Dendritic cell treated with granulocyte-macrophage colony-stimulating factor and Interleukin-4, amounts not matched to agents 40 ng/mL and 50 ng/mL, for 4 days (primary cell): ENCODE data around the gene LASP1.
"Not testable (repeated sequence)": the region's sequence is repeated elsewhere in the genome, so short reads cannot be mapped to it uniquely, and the experiment has no call there.

Source experiments
- H3K27ac Mint-ChIP-seq: one replicate; pipeline ENCODE4 v1.8.0; 2022; ENCODE audit warnings: mild to moderate bottlenecking, mixed read lengths
- H3K27me3 Mint-ChIP-seq: one replicate; pipeline ENCODE4 v1.8.0; 2022; ENCODE audit warnings: mild to moderate bottlenecking, mixed read lengths
- H3K36me3 Mint-ChIP-seq: one replicate; pipeline ENCODE4 v1.8.0; 2022; ENCODE audit warnings: low read depth, mixed read lengths
- H3K4me1 Mint-ChIP-seq: one replicate; pipeline ENCODE4 v1.8.0; 2022; ENCODE audit warnings: low read depth, mixed read lengths
- H3K4me3 Mint-ChIP-seq: one replicate; pipeline ENCODE4 v1.8.0; 2022; ENCODE audit warnings: mild to moderate bottlenecking, moderate library complexity, mixed read lengths
- H3K9me3 Mint-ChIP-seq: one replicate; pipeline ENCODE4 v1.8.0; 2022; ENCODE audit warnings: mixed read lengths
- intact Hi-C: fragments of 100-400 bp; cut with micrococcal nuclease; formaldehyde crosslinking; loops from one replicate; pipeline ENCODE4 v1.15.0; 2022

LASP1 gene

DNA sequence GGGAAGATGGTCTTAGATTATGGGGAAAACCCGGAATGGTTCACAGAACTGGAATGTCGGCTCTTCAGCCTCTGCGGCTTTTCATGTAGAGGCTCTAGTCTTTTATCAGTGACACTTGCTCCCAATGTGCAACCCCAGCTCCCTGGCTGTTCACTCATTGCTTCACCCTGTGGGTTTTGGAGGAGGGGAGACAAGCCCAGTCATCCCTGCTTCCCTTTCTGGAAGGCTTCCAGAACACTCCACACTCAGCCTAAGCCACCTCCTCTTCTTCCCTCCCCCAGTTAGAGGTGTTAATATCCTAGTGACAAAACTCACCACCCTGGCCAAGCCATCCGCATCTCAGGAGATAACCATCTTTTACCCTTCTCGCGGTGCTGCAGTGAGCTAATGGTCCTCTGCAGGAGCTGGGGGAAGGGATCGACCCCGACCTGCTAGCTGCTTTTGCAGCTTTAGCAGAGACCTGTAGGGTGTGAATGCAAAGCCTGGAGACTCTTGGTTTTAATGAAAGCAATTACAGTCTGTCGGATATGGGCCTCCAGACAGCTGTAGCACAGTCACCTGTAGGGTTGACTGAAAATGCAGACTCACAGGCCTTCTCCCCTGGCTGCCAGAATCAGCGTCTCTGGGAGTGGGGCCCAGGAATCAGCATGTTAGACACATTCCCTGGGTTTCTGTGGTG, 31.3 kb downstream of the LASP1 start:
- peaks cover 79% of the 10 kb centered on the region for H3K36me3 Mint-ChIP-seq
- peak overlapping the region; percentile 39 for H3K4me3 Mint-ChIP-seq
- H3K4me1 Mint-ChIP-seq = peaks cover 65% of the 10 kb centered on the region
- H3K27me3 Mint-ChIP-seq = no peaks in the 10 kb centered on the region
- intact Hi-C loops = loop anchor here (10.0 kb wide), 1 partner anchor 76 kb away; the partner anchor contains the start of gene CWC25
- peak overlapping the region; percentile 82 for H3K27ac Mint-ChIP-seq
- no peaks in the 10 kb centered on the region for H3K9me3 Mint-ChIP-seq

DNA sequence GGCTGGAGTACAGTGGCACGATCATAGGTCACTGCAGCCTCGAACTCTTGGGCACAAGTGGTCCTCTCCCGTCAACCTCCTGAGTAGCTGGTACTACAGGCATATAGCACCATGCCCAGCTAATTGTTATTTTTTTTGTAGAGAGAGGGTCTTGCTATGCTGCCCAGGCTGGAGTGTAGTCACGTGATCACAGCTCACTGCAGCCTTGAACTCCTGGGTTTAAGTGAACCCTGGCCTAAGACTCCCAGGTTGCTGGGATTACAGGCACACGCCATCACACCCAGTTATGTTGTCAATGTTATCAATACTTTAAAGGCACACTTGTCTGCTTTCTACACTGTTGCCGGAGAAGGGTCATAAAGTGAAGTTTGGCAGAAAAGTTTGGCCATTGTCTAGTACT, 33.5 kb downstream of the LASP1 start:
- Mint-ChIP-seq H3K4me3 (no peak overlapping the region), H3K36me3 (peaks cover 72% of the 10 kb centered on the region), H3K27me3 (no peaks in the 10 kb centered on the region), H3K4me1 (peaks cover 65% of the 10 kb centered on the region), H3K9me3 (no peaks in the 10 kb centered on the region), H3K27ac (no peak overlapping the region)
- intact Hi-C loops = loop anchor here (10.0 kb wide), 1 partner anchor 79 kb away; the partner anchor contains the start of gene CWC25

DNA sequence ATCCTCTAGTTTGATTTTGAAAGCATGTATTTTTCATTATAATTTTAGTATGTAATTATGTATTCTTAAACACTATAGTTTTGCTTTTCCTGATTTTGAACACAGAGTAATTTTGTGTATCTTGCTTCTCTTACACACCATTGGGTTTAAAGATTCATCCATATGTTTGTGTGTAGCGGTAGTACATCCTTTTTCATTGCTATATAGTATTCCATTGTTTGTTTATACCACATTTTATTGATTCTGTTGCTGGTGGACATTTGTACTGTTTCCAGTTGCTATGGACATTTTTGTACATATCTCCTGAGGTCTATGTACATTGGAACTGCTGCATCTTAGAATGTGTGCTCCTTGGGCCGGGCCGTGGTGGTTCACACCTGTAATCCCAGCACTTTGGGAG, 35.0 kb downstream of the LASP1 start:
- Mint-ChIP-seq H3K9me3 (no peaks in the 10 kb centered on the region), H3K4me3 (no peak overlapping the region), H3K27me3 (no peaks in the 10 kb centered on the region), H3K36me3 (peaks cover 72% of the 10 kb centered on the region), H3K27ac (peak overlapping the region; percentile 56), H3K4me1 (peaks cover 66% of the 10 kb centered on the region)
- intact Hi-C loops = loop anchor here (10.0 kb wide), 1 partner anchor 80 kb away; the partner anchor contains the start of gene CWC25

DNA sequence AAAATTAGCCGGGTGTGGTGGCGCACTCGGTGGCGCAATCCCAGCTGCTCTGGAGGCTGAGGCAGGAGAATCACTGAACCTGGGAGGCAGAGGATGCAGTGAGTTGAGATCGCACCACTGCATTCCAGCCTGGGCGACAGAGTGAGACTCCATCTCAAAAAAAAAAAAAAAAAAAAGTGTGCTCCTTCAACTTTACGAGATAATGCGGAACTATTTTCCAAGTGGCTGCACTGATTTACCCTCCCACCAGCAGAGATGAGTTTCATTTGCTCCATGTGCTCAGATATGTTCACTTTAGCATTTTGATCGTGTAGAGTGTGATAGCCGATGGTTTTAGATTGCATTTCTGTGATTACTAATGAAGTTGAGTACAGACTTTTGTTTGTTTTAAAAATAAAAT, 35.5 kb downstream of the LASP1 start:
- Mint-ChIP-seq H3K4me3 (no peak overlapping the region), H3K27ac (peak overlapping the region; percentile 56), H3K9me3 (no peaks in the 10 kb centered on the region), H3K27me3 (no peaks in the 10 kb centered on the region), H3K36me3 (peaks cover 77% of the 10 kb centered on the region), H3K4me1 (peaks cover 70% of the 10 kb centered on the region)
- intact Hi-C loops = loop anchor here (10.0 kb wide), 1 partner anchor 81 kb away; the partner anchor contains the start of gene CWC25

DNA sequence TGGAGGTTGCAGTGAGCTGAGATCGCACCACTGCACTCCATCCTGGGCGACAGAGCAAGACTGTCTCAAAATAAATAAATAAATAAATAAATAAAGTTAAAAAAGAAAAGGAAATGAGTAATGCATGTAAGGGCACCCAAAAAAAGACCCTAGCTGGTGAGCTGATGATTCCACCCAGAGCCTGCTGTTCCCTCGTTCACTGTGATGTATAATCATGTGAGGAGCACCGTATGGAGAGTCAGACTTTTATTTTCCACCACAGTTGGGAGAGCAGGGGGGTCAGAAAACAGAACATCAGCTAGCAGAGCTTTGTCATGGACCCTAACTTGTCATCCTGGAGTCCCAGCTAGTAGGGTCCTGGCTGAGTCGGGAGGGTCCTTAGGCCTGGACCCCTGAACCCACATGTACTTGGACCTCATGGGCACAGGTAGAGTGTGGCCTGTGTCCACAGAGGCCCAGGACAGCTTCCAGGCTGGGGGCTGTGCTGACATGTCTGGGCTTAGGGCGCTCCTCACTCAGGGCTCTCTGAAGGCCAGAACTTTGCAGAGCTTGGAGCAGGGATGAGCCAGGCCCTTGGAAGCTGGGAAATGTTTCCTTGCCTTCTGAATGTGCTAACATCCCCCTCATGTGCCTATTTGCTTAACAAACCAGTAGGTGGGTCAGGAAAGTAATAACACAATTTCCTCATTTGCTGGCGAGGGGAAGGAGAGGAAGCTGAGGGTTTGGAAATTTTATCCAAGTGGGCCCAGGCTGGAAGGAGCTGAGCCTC, 36.8 kb downstream of the LASP1 start:
- Mint-ChIP-seq H3K27ac (peak overlapping the region; percentile 56), H3K36me3 (peaks cover 89% of the 10 kb centered on the region), H3K9me3 (no peaks in the 10 kb centered on the region), H3K4me1 (peaks cover 67% of the 10 kb centered on the region), H3K4me3 (no peak overlapping the region), H3K27me3 (no peaks in the 10 kb centered on the region)
- intact Hi-C loops = loop anchor here (10.0 kb wide), 1 partner anchor 82 kb away; the partner anchor contains the start of gene CWC25

DNA sequence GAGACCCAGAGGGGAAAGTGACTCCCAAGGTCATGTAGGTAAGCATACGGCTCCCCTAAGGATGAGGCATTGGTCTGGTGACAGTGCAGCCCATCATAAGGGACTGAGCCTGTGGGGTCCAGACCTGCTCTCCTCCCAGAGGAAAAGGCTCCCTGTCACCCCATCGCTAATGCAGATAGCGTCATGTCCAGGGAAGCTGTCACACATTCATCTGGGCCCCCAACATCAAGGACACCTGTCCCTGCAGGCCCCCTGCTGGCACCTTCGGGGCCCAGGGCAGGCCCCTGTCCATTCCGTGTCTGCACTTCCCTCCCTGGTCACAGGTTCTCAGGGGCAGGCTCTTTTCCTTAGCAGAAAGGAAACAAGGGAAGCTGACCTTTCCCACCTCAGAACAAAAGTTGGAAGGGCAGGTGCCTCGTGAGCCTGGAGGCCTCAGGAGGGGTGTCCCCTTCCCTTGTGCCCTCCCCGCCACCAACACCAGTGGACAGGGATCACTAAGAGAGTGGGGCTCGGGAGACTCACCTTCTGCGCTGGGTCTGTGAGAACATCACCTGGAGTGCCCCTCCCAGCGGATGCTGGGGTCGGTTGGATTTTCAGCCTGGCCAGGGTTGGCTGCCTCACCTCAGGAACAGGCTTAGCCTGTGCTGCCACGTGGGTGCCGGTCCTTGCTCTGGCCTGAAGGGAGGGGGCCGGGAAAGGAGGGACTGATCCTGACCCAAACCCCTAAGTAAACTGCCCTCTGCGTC, 38.2 kb downstream of the LASP1 start:
- H3K36me3 Mint-ChIP-seq = peaks cover 93% of the 10 kb centered on the region
- peaks cover 71% of the 10 kb centered on the region for H3K4me1 Mint-ChIP-seq
- no peak overlapping the region for H3K4me3 Mint-ChIP-seq
- peak overlapping the region; percentile 46 for H3K27ac Mint-ChIP-seq
- H3K27me3 Mint-ChIP-seq = no peaks in the 10 kb centered on the region
- intact Hi-C loops = loop anchor here (10.0 kb wide), 1 partner anchor 83 kb away; the partner anchor contains the start of gene CWC25
- no peaks in the 10 kb centered on the region for H3K9me3 Mint-ChIP-seq

DNA sequence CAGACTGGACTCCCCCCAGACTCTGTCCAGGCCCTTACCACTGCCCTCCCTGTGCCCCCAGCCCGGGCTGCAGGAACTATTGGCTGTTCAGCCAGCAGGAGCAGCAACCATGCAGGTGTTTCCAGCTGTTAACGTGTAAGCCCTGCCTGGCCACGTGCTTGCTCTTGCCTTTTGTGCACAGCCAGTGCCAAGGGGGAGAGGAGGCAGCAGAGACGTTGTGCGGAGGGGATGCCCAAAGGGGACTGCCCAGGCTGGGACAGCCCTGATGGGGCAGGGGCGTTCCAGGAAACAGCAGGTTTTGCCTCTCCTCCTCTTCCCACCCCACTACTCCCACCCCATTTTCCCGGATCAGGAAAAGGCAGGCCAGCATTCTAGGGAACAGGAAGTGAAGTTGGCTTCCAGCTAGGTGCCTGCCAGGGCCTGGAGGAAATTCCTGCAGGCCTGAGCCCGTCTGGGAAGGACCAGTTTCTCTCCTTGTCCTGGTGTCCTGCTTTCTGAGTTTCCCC, 38.9 kb downstream of the LASP1 start:
- no peaks in the 10 kb centered on the region for H3K9me3 Mint-ChIP-seq
- H3K27ac Mint-ChIP-seq = peak overlapping the region; percentile 33
- H3K4me3 Mint-ChIP-seq = no peak overlapping the region
- H3K36me3 Mint-ChIP-seq = peaks cover 93% of the 10 kb centered on the region
- no peaks in the 10 kb centered on the region for H3K27me3 Mint-ChIP-seq
- intact Hi-C loops = loop anchor here (10.0 kb wide), 1 partner anchor 84 kb away; the partner anchor contains the start of gene CWC25
- peaks cover 71% of the 10 kb centered on the region for H3K4me1 Mint-ChIP-seq

DNA sequence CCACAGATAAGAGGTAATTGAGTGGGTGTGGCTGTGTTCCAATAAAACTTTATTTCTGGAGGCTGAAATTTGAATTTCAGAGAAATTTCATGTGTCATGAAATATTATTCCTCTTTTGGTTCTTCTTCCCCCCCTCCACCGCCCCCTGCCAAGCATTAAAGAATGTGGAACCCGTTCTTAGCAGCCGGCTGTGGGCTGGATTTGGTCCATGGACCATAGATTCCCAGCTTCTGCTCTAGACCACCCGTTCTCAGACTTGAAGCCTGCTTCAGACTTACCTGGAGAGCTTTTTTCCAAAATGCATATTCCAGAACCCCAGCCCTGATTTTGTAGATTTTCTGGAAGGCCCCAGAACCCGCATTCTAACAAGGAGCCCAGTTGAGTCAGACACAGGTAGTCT, 40.5 kb downstream of the LASP1 start:
- Mint-ChIP-seq H3K36me3 (peaks cover 93% of the 10 kb centered on the region), H3K9me3 (no peaks in the 10 kb centered on the region), H3K27ac (no peak overlapping the region), H3K27me3 (no peaks in the 10 kb centered on the region), H3K4me1 (peaks cover 65% of the 10 kb centered on the region), H3K4me3 (no peak overlapping the region)
- intact Hi-C loops = no loop called here

DNA sequence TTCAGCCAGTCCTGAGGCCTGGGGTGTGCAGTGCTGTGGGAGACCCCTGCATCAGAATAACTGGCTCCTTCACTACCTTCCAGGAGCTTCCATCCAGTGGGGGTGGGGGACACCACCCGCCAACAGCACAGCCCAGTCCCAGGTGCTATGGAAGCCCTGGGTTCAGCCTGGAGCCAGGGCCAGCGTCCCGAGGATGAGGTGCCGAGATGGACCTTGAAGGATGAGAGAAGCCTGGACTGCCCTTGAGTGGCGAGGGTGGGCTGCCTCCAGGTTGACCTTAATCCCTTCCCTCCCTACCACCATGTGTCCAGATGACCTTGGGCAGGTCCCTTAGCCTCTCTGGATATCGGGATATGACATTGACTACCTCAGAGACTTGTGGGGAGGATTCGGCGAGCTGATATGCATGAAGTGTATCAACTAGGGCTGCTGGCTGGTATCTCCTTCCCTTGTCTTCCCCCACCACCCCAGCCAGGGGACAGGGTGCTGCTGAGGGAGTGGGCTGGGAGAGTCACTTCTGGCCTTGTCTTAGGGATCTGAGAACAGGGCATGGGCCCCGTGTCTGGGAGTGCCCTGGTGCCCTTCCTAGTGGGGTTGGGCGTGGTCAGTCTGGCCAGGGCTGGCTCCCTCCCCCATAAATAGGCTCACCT, 41.3 kb downstream of the LASP1 start:
- intact Hi-C loops = no loop called here

DNA sequence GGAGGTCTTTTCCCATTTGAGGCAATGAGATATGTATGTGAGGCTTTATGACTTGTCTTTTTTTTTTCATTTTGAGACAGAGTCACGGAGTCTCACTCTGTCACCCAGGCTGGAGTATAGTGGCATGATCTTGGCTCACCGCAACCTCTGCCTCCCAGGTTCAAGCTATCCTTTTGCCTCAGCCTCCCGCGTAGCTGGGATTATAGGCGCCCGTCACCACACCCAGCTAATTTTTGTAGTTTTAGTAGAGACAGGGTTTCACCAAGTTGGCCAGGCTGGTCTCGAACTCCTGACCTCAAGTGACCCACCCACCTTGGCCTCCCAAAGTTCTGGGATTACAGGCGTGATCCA, 41.8 kb downstream of the LASP1 start:
- H3K27me3 Mint-ChIP-seq, H3K9me3 Mint-ChIP-seq, intact Hi-C loops, H3K4me3 Mint-ChIP-seq: not testable (repeated sequence)
- H3K27ac Mint-ChIP-seq = peak overlapping the region; percentile 31
- peaks cover 51% of the 10 kb centered on the region for H3K4me1 Mint-ChIP-seq
- peaks cover 97% of the 10 kb centered on the region for H3K36me3 Mint-ChIP-seq

More for the DNA sequence above, 41.3 kb downstream of the LASP1 start:
- no peaks in the 10 kb centered on the region for H3K27me3 Mint-ChIP-seq
- H3K27ac Mint-ChIP-seq = peak overlapping the region; percentile 31
- H3K4me1 Mint-ChIP-seq = peaks cover 56% of the 10 kb centered on the region
- H3K9me3 Mint-ChIP-seq = no peaks in the 10 kb centered on the region
- no peak overlapping the region for H3K4me3 Mint-ChIP-seq
- peaks cover 93% of the 10 kb centered on the region for H3K36me3 Mint-ChIP-seq

DNA sequence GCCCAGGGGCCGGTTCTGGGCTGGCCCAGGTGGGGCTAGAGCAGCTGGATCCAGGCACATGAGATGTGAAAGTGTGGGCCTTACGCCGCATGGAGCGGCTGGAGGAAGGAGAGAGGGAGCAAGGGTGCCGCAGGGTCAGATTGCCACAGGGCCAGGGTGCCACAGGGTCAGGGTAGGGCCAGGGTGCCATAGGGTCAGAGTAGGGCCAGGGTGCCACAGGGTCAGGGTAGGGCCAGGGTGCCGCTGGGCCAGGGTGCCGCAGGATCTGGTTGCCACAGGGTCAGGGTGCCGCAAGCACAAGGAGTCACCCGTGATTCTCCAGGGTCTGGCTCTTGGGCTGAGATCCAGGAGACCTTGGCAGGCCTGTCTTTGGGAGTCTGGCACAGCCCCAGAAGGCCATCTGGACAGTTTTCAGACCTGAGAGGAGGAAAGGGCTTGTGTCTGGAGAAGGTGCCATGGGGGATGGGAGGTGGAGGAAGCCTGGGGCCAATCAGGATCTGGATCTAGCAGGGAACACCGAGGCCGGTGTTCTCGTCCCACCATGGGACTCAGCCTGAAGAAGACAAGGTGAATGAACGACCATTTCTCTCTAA, 42.5 kb downstream of the LASP1 start:
- Mint-ChIP-seq H3K27ac (no peak overlapping the region), H3K9me3 (no peaks in the 10 kb centered on the region), H3K4me1 (peaks cover 45% of the 10 kb centered on the region), H3K36me3 (peaks cover 100% of the 10 kb centered on the region), H3K27me3 (no peaks in the 10 kb centered on the region), H3K4me3 (no peak overlapping the region)
- intact Hi-C loops = no loop called here

DNA sequence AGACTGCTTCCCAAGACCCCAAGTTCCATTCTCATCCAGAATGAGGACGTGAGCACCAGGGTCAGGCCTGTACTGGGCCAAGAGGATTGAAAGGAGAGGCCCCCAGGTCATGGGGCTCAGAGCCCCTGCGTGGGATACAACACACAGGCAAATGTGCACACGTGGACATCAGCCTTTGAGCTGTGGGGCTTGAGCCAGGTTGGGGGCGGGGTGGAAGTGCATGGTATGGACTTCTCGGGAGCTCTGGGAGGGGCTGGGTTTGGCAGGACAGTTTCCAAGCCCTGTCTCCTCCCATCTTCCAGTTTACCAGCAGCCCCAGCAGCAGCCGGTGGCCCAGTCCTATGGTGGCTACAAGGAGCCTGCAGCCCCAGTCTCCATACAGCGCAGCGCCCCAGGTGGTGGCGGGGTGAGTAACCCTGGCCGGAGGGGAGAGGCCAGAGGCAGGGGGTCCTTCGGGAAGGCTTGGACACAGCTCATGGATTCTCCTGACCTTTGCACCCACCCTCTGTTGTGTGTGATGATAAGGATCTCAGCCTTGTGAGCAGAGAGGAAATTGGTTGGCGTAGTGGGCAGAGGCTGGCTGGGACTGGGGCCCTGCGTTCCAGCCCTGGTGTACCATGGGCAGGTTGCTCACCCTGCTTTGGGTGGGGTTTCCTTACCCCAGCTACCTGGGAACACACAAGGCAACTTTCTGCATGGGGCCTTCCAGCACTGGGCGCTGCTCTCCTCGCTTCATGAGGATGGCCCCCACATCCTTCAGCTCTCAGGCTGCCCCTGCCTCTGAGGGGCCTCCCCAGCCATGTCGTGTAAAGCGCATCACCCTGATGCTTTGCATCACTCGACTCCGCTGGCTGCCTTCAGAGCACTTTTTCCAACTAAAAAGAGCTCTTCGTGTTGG, 45.1 kb downstream of the LASP1 start:
- Mint-ChIP-seq H3K36me3 (peaks cover 100% of the 10 kb centered on the region), H3K27me3 (no peaks in the 10 kb centered on the region), H3K27ac (no peak overlapping the region), H3K4me1 (peaks cover 38% of the 10 kb centered on the region), H3K4me3 (no peak overlapping the region), H3K9me3 (no peaks in the 10 kb centered on the region)
- intact Hi-C loops = no loop called here
